ENCODE results near the gene CNTNAP5. TPM values are rescaled to one million over a fixed set of nuclear protein-coding genes. Genes with fewer than 3 reads are reported as not detected.

The CNTNAP5 gene
- total RNA-seq, 1 donor, result not detected

DNA sequence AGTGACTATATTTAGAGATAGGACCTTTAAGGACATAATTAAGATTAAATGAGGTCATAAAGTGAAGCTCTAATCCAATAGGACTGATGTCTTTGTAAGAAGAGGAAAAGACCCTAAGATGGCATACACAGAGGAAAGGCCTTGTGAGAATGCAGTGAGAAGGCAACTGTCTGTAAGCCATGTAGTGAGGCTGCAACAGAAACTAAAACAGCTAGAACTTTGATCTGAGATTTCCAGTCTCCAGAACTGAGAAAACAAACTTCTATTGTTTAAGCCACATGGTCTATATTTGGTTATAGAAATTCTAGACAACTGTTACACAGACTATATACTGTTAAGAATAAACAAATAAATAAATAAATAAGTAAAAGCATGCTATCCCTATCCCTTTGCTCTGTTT, 276.8 kb downstream of the CNTNAP5 start:
- Histone ChIP-seq H3K4me1 (ENCODE audit: insufficient read depth, low read length) (no peaks in the 10 kb centered on the region), H3K9me3 (ENCODE audit: low read depth, low read length) (no peaks in the 10 kb centered on the region), H3K27me3 (ENCODE audit: insufficient read depth, low read length) (no peaks in the 10 kb centered on the region), H3K4me3 (ENCODE audit: low read length) (no peak overlapping the region)

- Histone ChIP-seq H3K4me3 (ENCODE audit: low read length) (no peak overlapping the region), H3K27me3 (ENCODE audit: insufficient read depth, low read length) (no peaks in the 10 kb centered on the region), H3K4me1 (ENCODE audit: insufficient read depth, low read length) (no peaks in the 10 kb centered on the region), H3K9me3 (ENCODE audit: low read depth, low read length) (peaks cover 4% of the 10 kb centered on the region)
Observed at GRCh38 chr2:124308319-124309062, 283.4 kb downstream of the CNTNAP5 start.

GRCh38 chr2:124309563-124310138, 284.6 kb downstream of the CNTNAP5 start:
- Histone ChIP-seq H3K4me3 (ENCODE audit: low read length) (no peak overlapping the region), H3K27me3 (ENCODE audit: insufficient read depth, low read length) (no peaks in the 10 kb centered on the region), H3K9me3 (ENCODE audit: low read depth, low read length) (peaks cover 4% of the 10 kb centered on the region), H3K4me1 (ENCODE audit: insufficient read depth, low read length) (no peaks in the 10 kb centered on the region)

DNA sequence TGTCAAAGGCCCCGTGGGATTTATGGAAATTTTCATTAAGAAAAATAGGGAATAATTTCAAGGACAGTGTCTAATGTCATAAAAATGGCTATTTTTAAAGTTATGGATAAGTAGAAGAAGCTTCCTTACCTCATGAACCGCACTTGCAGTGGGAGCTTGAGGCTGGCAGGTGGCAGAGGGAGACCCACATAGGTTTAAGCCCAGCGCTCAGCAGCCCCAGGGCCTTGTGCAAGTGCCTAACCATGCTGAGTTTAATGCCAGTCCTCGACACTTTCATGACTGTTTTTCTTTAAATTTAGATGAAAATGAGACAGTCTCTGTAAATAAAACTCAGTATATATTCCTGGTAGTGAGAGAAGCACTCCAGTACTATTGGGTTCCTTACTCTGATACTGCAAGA, 285.6 kb downstream of the CNTNAP5 start:
- Histone ChIP-seq H3K4me3 (ENCODE audit: low read length) (no peak overlapping the region), H3K4me1 (ENCODE audit: insufficient read depth, low read length) (no peaks in the 10 kb centered on the region), H3K9me3 (ENCODE audit: low read depth, low read length) (peaks cover 4% of the 10 kb centered on the region), H3K27me3 (ENCODE audit: insufficient read depth, low read length) (no peaks in the 10 kb centered on the region)

- Histone ChIP-seq H3K4me1 (ENCODE audit: insufficient read depth, low read length) (no peaks in the 10 kb centered on the region), H3K27me3 (ENCODE audit: insufficient read depth, low read length) (no peaks in the 10 kb centered on the region), H3K9me3 (ENCODE audit: low read depth, low read length) (peaks cover 4% of the 10 kb centered on the region), H3K4me3 (ENCODE audit: low read length) (no peak overlapping the region)
Observed at GRCh38 chr2:124314084-124314483, 289.0 kb downstream of the CNTNAP5 start.

DNA sequence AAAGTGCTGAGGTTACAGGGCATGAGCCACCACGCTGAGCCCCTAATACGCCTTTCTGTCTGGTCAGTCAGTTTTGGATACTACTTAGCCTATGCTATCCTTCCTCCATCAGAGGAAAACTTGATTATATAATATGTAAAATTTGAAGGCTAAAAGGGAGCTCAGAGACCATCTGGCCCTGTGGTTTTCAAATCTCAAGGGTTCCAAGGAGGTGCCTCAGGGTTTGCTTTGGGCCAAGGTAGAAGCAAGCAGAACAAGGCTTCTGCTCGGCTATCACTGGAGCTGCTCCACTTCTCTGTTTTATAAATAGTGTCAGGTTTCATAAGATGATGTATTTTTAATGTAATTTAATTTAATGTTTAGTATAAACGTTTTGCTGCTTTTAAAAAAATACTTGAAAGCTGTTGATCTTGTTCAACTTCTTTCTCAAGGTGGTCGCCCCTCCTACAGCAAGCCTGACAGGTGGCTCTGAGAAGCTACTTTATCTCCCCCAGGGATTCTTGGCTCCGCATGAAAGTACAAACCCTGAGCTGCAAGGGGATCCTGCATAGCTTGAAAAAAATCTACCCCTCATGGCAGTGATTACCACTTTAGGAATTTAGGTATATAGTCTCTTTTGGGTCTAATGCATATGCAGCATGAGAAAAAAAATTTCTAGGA, 290.3 kb downstream of the CNTNAP5 start:
- Histone ChIP-seq H3K4me1 (ENCODE audit: insufficient read depth, low read length) (no peaks in the 10 kb centered on the region), H3K4me3 (ENCODE audit: low read length) (no peak overlapping the region), H3K27me3 (ENCODE audit: insufficient read depth, low read length) (no peaks in the 10 kb centered on the region), H3K9me3 (ENCODE audit: low read depth, low read length) (peaks cover 4% of the 10 kb centered on the region)

DNA sequence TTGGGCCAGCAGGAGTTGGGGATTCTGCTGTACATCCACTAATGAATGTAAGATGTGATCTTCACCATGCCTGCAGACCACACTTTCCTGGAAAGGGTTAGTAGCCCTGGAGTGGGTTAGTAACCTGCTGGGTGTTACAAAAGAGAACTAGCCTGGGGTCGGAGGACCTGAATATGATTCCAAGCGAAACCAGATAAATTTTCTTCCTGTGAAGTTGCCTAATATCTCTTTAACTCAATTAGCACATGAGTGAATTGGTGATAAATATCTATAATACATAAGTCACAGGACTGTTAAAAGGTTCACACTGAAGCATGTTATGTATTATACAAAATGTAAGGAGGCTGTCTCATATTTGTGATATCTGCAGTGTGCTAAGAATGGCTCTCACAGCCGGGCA, 291.0 kb downstream of the CNTNAP5 start:
- Histone ChIP-seq H3K9me3 (ENCODE audit: low read depth, low read length) (peaks cover 4% of the 10 kb centered on the region), H3K27me3 (ENCODE audit: insufficient read depth, low read length) (no peaks in the 10 kb centered on the region)

DNA sequence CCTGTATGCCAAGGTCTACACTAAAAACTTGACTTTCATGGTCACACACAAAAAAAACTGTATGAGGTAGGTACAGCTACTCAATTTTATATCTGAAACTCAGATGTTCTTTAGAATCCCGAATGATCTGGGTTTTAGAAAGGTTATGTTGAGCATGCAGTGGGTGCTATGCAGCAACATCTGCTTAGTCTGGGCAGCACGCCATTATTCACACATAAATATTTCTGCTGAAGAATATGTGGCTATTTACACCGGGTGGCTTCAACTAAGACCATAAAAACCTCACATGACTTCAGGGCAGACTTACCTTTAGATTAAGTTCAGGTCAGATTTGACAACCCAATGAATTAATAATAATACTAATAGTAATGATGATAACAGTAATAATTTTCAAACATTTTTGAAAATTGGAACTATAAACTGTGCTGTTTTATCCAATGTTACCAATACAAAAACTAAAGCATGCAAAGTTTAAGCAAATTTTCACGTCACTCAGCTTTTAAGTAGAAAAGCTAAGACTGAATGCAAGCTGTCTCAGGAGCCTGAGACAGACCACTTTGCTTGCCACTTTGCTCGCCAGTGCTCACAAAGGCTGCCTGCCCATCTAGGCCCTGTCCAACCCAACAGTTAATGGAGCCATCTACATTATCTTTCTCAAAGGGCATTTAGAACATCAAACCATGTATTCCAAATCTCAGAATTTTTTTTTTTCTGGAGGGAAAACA, 292.0 kb downstream of the CNTNAP5 start:
- H3K27me3 ChIP-seq (ENCODE audit: insufficient read depth, low read length), result no peaks in the 10 kb centered on the region
- no peaks in the 10 kb centered on the region for H3K9me3 ChIP-seq (ENCODE audit: low read depth, low read length)
- no peaks in the 10 kb centered on the region for H3K4me1 ChIP-seq (ENCODE audit: insufficient read depth, low read length)
- no peak overlapping the region for H3K4me3 ChIP-seq (ENCODE audit: low read length)

More for the DNA sequence above, 291.0 kb downstream of the CNTNAP5 start:
- Histone ChIP-seq H3K4me1 (ENCODE audit: insufficient read depth, low read length) (no peaks in the 10 kb centered on the region), H3K4me3 (ENCODE audit: low read length) (no peak overlapping the region)

DNA sequence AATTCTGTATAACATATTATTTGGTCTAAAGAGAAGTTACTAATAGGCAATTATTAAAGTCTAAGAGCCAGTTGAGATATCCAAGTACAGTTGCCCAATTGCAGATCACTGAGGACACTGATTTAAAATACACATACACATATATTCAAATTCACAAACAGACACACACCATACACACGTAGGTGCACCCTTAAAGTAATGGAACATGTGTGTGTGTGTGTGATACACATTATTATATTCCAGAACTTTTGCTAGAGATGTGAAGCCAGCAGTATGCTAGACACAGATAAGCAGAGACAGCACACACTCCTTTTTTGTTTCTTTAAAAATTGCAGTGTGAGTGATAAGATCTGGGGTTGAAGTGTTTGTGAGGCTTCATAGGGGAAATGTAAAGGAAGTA, 292.5 kb downstream of the CNTNAP5 start:
- Histone ChIP-seq H3K9me3 (ENCODE audit: low read depth, low read length) (no peaks in the 10 kb centered on the region), H3K27me3 (ENCODE audit: insufficient read depth, low read length) (no peaks in the 10 kb centered on the region), H3K4me1 (ENCODE audit: insufficient read depth, low read length) (no peaks in the 10 kb centered on the region), H3K4me3 (ENCODE audit: low read length) (no peak overlapping the region)

DNA sequence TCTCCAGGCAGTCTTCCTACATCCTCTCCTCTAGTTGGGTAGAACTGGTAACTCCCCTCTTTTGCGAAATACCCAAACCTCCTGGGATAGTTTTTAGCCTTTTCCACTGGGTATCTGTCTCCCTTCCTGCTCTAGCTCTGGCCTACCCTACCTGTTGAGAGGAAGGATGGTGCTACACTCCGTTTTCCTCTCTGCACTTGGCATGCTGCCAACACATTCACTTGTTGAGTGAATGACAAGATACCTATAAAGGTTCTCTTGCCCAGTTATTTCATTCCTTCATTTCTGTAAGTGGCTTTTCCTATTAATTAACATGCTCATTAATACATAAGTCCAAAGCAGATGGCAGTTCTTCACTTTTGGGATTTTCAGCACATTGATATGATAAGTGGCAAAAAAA, 293.8 kb downstream of the CNTNAP5 start:
- H3K27me3 ChIP-seq (ENCODE audit: insufficient read depth, low read length), result no peaks in the 10 kb centered on the region
- no peak overlapping the region for H3K4me3 ChIP-seq (ENCODE audit: low read length)
- no peaks in the 10 kb centered on the region for H3K9me3 ChIP-seq (ENCODE audit: low read depth, low read length)
- no peaks in the 10 kb centered on the region for H3K4me1 ChIP-seq (ENCODE audit: insufficient read depth, low read length)

GRCh38 chr2:124319577-124319976, 294.5 kb downstream of the CNTNAP5 start:
- no peaks in the 10 kb centered on the region for H3K9me3 ChIP-seq (ENCODE audit: low read depth, low read length)
- H3K27me3 ChIP-seq (ENCODE audit: insufficient read depth, low read length), result no peaks in the 10 kb centered on the region
- no peak overlapping the region for H3K4me3 ChIP-seq (ENCODE audit: low read length)
- H3K4me1 ChIP-seq (ENCODE audit: insufficient read depth, low read length), result no peaks in the 10 kb centered on the region

- Histone ChIP-seq H3K4me3 (ENCODE audit: low read length) (no peak overlapping the region), H3K27me3 (ENCODE audit: insufficient read depth, low read length) (no peaks in the 10 kb centered on the region), H3K4me1 (ENCODE audit: insufficient read depth, low read length) (no peaks in the 10 kb centered on the region), H3K9me3 (ENCODE audit: low read depth, low read length) (no peaks in the 10 kb centered on the region)
Observed at GRCh38 chr2:124320051-124320688, 295.1 kb downstream of the CNTNAP5 start.

DNA sequence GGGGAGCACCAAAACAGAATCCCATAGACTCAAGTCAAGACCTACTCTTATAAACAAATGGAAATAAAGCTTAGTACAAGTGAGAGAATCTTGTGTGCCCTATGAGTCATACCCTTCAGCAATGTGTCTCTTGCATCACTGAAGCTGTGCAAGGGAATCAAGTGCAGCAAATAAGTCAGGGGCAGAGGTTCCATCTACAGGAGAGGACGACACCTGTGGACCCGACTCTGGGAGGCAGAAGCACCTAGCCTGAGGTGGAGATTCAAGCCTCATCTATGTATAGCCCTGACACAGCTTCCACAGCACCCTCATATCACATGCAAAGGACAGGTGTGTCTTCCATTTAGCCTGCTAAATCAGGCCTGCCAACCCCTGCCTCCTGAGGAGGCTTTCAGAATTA, 298.2 kb downstream of the CNTNAP5 start:
- Histone ChIP-seq H3K9me3 (ENCODE audit: low read depth, low read length) (no peaks in the 10 kb centered on the region), H3K27me3 (ENCODE audit: insufficient read depth, low read length) (no peaks in the 10 kb centered on the region)

DNA sequence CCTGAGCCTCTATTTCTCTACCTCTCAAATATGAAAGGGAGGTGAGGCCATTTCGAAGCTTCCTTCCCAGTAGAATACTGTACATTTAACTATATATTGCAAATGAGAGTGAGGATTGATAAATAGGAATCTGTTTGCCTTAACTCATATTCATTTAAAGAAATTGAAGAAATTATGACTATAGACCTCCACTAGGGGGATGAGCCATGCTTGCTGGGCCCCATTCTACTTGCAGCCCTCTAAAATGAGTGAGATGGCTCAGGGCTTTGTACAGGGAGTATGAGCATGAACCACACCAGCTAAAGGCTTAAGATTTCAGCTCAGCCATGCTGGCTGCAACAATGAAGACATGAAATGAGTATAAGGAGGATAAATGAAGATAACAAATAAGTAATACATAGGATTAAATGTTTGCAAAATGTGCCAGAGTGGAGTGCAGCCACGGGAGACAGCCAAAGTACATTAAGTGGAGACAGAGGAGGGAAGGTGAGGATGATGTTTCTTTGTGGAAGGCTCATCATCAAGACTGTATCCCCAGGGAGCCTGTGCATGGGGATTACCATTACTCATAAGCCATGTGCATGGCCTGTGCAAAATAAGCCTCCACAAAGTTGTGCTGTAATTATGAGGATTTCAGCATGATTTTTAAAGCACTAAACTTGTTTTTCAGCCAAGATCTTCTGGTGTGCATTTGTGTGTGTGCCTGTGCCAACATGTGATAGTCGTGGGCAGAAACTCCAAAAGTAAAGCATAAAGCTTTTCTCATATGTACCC, 300.8 kb downstream of the CNTNAP5 start:
- no peaks in the 10 kb centered on the region for H3K4me1 ChIP-seq (ENCODE audit: insufficient read depth, low read length)
- no peaks in the 10 kb centered on the region for H3K9me3 ChIP-seq (ENCODE audit: low read depth, low read length)
- no peaks in the 10 kb centered on the region for H3K27me3 ChIP-seq (ENCODE audit: insufficient read depth, low read length)
- H3K4me3 ChIP-seq (ENCODE audit: low read length), result no peak overlapping the region

More for the DNA sequence above, 298.2 kb downstream of the CNTNAP5 start:
- H3K4me3 ChIP-seq (ENCODE audit: low read length), result no peak overlapping the region
- H3K4me1 ChIP-seq (ENCODE audit: insufficient read depth, low read length), result no peaks in the 10 kb centered on the region
